ENCODE measurements around the gene CRNKL1. TPM values are rescaled to one million over a fixed set of nuclear protein-coding genes. Genes with fewer than 3 reads are reported as not detected.
A peak's percentile ranks its signal among the peaks of the same experiment; 100 is the strongest.

The CRNKL1 gene
- total RNA-seq, 1 experiment from 2014 or later = 73.7 TPM

DNA sequence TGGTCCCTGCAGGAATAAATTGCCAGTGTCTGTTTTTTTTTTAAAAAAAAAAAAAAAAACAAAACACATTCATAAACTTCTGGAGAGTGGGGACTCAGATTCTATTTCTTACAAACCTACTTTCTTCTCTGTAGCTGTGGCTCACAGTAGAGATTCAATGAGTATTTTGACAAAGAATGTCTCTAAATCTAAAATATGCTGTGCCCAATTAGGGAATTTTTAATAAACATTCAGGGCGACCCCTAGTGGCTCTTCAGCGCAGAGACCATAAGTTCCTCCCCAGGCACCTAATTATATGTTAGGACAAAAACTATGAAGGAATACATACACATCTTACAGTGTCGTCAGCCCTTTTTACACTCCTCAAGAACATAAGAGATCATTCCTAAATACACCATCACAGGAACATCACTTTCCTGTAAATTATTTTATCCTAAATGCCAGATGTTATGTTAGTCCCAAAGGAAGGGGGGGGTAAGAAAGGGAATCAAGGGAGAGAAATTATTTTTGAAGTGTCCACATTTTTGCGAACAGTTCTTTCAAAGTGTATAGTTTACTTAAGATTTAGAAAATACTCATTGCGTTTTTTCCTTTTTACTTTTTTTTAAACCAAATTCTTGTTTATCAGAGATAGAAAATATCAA lies 56.9 kb downstream of the CRNKL1 start:
- in situ Hi-C loops (cut with HindIII; ENCODE audit: low pct_unique_long_range_greater_than_20kb, low sequenced_read_pairs) = loop anchor here (25.0 kb wide), 1 partner anchor 183 kb away; no protein-coding TSS in a partner anchor
- peak; percentile 72 for DNase-seq (ENCODE audit: low read depth, low spot score)

DNA sequence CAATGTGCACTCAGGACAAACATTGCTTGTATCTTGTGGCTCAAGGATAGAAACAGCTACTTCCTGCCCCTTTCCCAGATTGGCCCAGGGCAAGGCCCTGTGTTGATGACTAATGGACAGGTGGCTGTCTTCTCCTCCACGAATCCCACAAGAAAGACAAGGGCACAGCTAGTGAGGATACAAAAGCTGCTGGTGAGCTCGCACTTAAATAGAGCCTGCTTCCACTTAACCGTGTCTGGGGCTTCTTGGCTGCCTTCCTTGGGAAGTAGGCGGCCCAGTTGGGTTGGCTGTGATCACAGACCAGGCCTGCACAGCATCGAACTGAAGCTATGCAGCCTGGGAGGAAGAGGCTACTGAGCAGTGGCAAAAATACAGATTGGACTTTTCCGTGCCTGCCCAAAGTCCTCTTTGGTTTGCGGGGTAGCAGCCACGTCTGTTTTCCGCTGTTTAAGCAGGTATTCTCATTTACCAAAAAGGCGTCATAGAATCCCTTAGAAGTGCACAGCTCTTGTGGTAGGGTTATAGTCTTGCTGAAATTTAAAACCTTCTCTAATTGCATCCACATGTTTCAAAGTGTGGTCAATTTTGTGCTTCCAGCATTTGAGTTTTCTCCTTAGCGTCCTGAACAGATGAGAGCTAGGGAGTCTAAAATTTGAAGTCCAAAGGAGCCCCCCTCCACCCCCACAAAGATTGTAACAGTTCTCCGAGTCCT lies 58.2 kb downstream of the CRNKL1 start:
- in situ Hi-C loops (cut with HindIII; ENCODE audit: low pct_unique_long_range_greater_than_20kb, low sequenced_read_pairs) = loop anchor here (25.0 kb wide), 1 partner anchor 182 kb away; no protein-coding TSS in a partner anchor
- peak; percentile 71 for DNase-seq (ENCODE audit: low read depth, low spot score)

GRCh38 chr20:19992996-19993908 lies 59.0 kb downstream of the CRNKL1 start:
- in situ Hi-C loops (cut with HindIII; ENCODE audit: low pct_unique_long_range_greater_than_20kb, low sequenced_read_pairs) = loop anchor here (25.0 kb wide), 1 partner anchor 181 kb away; no protein-coding TSS in a partner anchor
- DNase-seq (ENCODE audit: low read depth, low spot score) = peak; percentile 72

DNA sequence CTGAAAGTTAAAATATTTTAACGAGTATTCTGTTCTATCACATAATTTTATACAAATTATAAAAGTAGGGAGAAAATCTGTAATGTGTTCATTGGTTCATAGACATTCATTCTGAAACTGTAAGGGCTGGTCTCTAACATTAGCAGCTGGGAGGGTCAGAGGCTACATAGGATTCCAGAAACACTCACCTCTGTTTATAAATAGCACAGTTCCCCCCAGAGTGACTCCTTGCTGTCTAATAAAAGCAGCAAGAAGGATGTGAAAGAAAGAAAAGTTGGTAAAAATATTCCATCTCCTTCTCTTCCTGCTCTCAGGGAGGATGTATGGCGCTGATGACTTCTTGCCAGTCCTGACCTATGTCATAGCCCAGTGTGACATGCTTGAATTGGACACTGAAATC lies 60.4 kb downstream of the CRNKL1 start:
- in situ Hi-C loops (cut with HindIII; ENCODE audit: low pct_unique_long_range_greater_than_20kb, low sequenced_read_pairs) = loop anchor here (25.0 kb wide), 1 partner anchor 180 kb away; no protein-coding TSS in a partner anchor

GRCh38 chr20:19991308-19991707 lies 61.0 kb downstream of the CRNKL1 start:
- no peak for DNase-seq (ENCODE audit: low read depth, low spot score)
- in situ Hi-C loops (cut with HindIII; ENCODE audit: low pct_unique_long_range_greater_than_20kb, low sequenced_read_pairs) = loop anchor here (25.0 kb wide), 1 partner anchor 179 kb away; no protein-coding TSS in a partner anchor

More for the DNA sequence above, 60.4 kb downstream of the CRNKL1 start:
- no peak for DNase-seq (ENCODE audit: low read depth, low spot score)

- in situ Hi-C loops (cut with HindIII; ENCODE audit: low pct_unique_long_range_greater_than_20kb, low sequenced_read_pairs) = loop anchor here (25.0 kb wide), 1 partner anchor 179 kb away; no protein-coding TSS in a partner anchor
Observed at GRCh38 chr20:19990850-19991249, 61.4 kb downstream of the CRNKL1 start.

DNA sequence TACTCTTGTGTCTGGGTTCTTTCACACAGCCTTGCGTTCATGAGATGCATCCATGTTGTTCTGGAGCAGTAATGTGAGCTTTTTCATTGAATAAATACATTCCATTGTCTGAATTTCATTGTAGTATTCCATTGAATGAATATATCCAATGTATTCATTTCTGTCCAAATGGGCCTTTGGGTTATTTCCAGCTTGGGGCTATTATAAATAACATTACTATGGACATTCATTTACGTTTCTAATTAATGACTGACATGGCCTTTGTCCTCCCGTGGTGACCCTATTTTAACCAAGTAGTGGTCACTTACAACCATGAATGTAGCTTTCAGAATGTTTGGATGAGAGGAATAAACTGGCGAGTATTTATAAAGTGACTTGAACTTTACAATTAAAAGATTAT lies 65.2 kb downstream of the CRNKL1 start:
- DNase-seq (ENCODE audit: low read depth, low spot score) = no peak
- in situ Hi-C loops (cut with HindIII; ENCODE audit: low pct_unique_long_range_greater_than_20kb, low sequenced_read_pairs) = loop anchor here (25.0 kb wide), 1 partner anchor 175 kb away; no protein-coding TSS in a partner anchor

More at GRCh38 chr20:19990850-19991249, 61.4 kb downstream of the CRNKL1 start:
- no peak for DNase-seq (ENCODE audit: low read depth, low spot score)

DNA sequence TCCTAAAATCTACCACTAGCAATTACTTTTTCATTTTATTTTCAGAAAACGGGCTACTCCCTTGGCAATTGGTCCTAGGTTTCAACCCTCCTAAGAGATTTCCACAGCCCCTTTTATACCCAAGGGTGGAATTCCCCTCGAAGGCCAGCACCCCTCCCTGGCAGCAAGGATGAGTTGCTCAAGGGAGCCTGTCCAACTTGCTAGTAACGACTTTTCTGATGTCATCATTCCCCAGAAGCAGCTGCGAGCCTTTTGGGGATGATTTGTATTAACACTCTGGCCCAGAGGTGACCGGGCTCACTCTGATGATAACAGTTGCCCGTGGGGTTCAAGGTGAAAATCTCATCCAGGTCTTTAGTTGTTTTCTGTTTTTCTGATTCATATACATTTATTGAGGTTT lies 65.8 kb downstream of the CRNKL1 start:
- in situ Hi-C loops (cut with HindIII; ENCODE audit: low pct_unique_long_range_greater_than_20kb, low sequenced_read_pairs) = loop anchor here (25.0 kb wide), 1 partner anchor 174 kb away; no protein-coding TSS in a partner anchor
- no peak for DNase-seq (ENCODE audit: low read depth, low spot score)

Other genes with a start within 250 kb of the CRNKL1 start
- gene NAA20, start 35.1 kb downstream of the CRNKL1 start, total RNA-seq (2014; rRNA removed; shearing (Covaris generic)) = 89.5 and 95.8 TPM in 2 replicates
- 39.3 and 54.6 TPM in 2 replicates for gene CFAP61, start 66 bp upstream of the CRNKL1 start, total RNA-seq (2014; rRNA removed; shearing (Covaris generic))